ENCODE data around the gene RASA3.

The RASA3 gene

DNA sequence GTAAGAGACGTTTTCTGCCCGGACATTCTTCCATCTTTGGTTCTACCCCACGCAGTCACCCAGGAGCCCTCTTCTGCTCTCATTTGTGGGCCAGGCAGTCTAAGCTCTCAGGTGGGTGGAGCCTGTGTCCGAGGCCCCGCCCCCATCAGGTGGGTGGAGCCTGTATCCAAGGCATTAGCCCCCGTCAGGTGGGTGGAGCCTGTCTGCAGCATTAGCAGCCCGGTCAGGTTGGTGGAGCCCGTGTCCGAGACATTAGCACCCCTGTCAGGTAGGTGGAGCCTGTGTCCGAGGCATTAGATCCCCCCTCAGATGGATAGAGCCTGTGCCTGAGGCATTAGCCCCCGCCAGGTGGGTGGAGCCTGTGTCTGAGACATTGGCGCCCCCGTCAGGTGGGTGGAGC is 113.1 kb downstream of the RASA3 start:
- DNase-seq (ENCODE audit: low spot score) = no peak

DNA sequence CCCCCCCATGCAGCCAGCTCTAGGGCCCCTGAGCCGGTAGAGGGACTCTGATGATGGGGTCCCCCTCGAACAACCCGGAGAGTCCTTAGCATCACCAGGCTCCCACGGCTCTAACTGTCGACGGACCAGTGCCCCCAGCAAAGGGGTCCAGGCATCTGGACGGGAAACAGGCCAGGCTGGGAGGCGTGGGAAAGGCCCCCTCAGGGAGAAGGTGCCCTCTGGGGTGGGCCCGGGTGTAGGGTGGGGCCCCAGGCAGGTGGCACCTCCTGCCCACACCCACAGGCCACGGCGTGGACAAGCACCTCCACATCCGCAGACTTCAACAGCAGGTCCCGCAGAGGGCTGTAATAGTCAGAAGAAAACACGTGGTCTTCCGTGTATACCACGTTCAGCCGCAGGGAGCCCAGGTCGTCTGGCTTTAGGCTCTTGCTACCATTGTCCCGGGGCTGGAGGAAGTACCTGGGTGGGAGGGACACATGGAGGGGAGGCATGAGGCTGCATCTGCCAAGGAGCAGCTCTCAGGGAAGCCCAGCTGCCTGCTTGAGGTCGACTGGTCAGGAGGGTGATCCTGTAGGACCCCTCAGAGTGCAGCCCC is 113.9 kb downstream of the RASA3 start:
- DNase-seq (ENCODE audit: low spot score) = no peak

DNA sequence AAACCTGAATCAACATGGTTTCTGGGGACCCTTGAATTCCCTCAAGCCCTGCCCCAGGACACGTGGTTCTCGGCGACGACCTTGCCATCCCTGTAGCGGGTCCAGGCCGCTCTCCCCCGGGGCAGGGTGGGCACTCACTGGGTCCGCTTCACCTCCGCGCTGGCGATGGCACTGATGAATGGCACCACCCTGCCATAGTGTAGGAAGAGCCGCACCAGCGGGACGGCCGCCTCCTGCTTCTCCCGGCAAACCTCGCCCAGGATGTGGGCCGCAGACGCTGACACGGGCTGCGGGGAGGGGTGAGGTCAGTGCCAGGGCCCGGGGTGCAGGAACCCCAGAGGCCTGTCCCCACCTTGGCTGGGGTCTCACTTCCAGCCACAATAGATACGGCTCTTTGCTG is 114.5 kb downstream of the RASA3 start:
- DNase-seq (ENCODE audit: low spot score) = no peak

DNA sequence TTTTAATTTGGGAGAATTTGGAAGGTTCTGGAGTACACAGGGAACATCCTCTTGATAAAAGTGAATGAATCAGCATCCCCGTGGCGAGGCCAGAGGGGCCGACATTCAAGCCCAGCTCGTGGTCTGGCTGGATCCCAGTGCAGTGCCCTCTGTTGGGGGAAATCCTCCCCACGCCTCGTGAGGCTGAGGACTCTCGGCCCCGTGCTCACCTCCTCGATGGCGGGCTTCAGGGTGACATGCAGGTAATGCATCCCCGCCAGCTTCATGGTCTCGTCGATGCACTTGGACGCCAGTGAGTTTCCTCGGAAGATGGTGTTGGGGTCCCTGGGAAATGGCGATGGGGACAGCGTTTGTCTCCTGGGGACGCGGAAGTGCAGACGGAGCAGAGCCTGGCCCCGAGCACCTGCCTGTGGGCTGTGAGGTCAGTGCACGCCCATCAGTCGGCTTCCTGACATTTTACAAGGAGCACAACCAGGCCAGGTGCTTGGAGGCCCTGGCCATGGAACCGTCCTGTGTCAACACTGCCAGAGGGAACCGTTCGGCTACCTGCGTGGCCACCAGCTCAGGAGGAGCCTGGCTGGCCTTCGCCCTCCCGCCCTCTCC is 115.3 kb downstream of the RASA3 start:
- no peak for DNase-seq (ENCODE audit: low spot score)

DNA sequence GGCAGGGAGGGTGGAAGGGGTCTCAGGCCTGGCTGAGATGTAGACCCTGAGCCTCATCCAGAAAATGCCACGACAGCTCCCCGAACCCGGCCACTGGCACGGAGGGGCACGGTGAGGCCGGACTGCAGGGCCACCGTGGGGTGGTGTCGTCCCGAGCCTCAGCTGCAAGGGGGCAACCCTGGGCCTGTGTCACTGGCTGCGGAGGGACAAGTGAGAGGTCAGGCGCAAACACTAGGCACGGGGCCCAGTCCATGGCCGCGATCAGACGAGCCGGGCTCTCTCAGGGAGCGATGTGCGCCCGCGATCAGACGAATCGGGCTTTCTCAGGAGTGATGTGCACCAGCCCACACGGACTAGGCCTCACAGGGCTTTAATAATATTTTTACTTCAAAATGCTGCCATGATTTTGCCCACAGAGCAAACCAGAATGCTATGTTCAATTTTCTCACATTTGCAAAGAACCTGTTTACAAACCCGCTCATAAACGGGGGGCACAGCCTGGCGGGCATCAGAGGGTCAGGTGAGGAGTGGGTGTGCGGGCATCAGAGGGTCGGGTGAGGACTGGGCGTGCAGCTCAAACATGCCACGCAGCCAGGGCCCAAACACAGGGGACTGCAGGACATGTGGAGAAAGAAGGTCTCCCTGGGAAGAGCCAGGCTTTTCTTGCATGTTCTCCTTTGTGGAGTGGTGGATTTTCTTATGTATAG is 115.9 kb downstream of the RASA3 start:
- no peak for DNase-seq (ENCODE audit: low spot score)

DNA sequence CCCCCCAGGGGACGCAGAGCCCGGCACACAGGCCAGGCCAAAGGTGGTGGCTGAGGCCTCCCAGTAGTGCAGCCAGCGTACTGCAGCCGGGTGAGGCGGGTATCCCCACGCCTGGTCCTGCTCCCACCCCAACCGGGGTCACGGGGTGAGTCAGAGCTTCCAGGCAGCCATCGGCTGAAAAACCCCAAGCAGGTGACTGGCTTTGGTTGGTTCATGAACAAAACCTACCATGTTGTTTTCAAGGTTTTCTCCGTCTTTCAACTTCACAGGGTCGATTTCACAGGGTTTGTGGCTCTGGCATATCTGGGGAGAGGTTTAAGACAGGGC is 116.5 kb downstream of the RASA3 start:
- no peak for DNase-seq (ENCODE audit: low spot score)

DNA sequence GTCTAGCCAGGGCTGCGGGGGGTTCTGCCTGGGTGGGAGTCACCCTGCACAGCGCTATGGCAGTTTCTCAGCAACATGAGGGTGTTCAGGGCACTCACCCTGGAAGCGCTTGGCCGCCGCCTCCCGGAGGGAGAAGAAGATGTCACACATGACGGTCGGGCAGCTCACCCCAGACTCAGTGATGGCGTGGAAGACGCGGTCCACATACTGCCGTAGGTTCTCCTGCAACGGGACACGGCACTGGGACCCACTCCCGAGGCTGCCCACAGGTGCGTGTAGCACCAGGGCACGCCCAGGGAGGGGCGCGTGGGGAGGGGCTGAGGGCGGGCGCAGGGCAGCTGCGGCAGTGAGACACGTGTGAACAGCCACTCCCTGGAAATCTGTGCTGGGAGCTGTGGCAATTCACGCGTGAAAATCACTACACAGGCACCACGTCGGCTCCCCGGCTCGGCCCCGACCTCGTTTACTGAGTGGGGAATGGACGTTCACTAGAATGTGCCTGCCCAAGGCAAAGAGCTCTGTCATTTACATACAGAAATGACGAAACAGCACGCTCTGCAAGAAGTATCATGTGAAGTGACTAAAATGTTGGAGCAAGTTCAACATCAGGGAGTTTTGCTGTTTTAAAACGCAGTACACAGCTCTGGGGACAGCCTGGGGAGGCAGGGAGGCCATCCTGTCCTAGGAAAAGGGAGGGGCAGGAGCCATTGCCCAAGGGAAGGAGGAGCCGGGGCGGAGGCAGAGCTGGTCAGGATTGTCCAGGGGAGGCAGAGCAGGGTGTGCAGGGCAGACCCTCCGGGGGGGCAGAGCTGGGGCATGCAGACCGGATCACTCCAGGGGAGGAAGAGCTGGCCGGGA is 117.1 kb downstream of the RASA3 start:
- DNase-seq (ENCODE audit: low spot score) = no peak

DNA sequence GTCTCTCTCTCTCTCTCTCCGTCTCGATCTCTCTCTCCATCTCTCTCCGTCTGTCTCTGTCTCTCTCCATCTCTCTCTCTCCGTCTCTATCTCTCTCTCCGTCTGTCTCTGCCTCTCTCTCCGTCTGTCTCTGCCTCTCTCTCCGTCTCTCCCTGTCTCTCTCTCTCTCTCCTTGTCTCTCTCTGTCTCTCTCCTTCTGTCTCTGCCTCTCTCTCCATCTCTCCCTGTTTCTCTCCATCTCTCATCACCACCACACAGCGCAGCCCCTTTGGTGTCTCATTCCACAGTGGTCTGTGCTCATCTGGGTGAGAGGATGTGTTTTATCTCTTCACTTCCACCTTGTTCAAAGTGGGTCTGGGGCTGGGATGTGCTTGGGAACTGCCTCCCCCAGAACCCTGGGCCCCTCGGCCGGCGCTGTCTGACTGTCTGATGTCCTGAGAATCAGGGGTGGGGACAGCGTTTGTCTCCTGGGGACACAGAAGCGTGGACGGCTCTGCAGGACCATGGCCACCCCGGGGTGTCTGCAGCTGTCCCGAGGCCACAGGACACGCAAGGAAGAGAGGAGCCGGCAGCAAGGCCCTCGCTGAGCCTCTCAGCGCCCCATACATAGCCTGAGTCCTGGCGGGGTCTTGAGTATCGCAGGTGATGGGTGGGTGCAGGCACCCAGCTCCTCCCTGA is 118.3 kb downstream of the RASA3 start:
- DNase-seq (ENCODE audit: low spot score) = no peak

DNA sequence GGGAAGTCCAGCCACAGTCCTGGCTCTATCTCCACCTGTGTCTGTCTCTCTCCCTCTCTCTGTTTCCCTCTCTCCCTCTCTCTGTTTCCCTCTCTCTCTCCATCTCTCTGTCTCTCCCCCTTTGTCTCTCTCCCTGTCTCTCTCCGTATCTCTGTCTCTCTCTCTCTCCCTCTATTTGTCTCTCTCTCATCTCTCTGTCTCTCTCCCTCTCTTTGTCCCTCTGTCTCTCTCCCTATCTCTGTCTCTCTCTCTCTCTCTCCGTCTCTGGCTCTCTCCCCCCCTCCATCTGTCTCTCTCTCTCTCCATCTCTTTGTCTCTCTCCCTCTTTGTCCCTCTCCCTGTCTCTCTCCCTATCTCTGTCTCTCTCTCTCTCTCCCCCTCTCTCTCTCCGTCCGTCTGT is 119.1 kb downstream of the RASA3 start:
- no peak for DNase-seq (ENCODE audit: low spot score)

DNA sequence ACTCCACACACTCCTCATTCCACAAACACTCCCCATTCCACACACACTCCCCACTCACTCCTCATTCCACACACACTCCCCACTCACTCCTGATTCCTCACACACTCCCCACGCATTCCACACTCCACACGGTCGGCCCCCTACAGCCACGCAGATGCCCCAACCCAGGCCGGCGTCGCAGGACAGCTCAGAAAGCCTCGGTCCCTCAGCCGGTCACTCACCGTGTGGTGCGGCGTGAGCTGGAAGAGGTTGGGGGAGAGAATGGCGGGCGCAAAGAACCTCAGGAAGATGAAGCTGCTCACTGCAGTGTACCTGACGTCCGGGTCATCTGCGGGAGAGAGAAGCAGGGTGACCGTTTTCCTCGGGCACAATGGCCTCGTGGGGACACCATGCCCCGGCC is 119.5 kb downstream of the RASA3 start:
- DNase-seq (ENCODE audit: low spot score) = no peak

DNA sequence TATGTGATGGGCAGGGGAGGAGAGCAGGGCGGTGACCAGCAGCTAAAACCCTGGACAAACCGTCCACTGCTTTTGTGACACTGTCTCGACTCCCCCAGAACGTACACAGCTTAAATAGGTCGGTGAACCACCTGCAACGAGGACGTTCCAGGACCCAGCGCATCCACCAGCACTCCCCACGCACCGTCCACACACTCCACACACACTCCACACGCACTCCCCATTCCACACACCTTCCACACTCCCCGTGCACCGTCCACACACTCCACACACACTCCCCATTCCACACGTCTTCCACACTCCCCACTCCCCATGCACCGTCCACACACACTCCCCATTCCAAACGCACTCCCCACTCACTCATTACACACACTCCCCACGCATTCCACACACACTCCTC is 120.3 kb downstream of the RASA3 start:
- DNase-seq (ENCODE audit: low spot score) = no peak

DNA sequence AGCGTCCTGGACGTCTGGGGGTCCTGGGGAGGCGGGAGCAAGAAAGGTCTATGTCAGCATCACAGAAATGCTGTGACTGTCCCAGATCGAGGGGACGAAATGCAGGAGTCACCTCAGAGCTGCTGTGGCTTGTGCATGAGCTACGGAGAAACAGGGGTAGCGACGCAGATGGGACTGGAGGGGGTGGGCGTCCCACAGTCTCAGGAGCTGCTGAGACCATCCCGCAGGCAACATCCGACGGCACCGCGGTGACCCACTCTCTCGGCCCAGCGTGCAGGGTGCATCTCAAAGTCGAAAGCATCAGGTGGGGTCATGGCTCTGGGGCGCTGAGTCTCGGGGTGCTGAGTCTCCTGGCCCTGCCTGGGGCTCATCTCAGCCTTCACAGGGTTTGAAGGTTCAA is 121.2 kb downstream of the RASA3 start:
- no peak for DNase-seq (ENCODE audit: low spot score)

DNA sequence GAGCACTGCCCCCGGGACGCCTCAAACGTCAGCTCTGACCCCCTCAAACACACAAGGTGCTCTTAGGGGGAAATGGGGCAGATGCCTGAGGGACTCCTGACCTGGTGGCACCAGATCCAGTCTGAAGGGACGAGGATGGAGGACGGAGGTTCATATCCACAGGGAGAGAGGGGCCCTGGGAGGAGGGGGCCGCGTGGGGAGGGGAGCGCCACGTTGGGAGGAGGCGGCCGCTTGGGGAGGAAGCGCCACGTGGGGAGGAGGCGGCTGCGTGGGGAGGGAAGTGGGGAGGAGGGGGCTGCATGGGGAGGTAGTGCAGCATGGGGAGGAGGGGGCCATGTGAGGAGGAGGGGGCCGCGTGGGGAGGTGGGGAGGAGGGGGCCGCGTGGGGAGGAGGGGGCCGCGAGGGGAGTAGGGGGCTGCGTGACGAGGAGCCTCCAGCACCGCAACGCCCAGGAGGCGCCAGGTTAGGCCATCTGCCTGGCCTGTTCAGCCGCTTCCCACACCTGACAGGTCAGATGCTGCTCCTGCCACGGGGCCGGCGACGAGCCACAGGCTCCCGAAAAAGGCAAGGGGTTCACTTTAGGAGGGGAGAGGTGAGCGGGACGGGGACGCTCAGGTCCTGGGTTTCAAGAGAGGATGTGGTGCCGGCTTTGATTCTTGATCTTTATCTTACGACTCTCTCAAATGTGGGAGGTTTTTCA is 121.9 kb downstream of the RASA3 start:
- no peak for DNase-seq (ENCODE audit: low spot score)

DNA sequence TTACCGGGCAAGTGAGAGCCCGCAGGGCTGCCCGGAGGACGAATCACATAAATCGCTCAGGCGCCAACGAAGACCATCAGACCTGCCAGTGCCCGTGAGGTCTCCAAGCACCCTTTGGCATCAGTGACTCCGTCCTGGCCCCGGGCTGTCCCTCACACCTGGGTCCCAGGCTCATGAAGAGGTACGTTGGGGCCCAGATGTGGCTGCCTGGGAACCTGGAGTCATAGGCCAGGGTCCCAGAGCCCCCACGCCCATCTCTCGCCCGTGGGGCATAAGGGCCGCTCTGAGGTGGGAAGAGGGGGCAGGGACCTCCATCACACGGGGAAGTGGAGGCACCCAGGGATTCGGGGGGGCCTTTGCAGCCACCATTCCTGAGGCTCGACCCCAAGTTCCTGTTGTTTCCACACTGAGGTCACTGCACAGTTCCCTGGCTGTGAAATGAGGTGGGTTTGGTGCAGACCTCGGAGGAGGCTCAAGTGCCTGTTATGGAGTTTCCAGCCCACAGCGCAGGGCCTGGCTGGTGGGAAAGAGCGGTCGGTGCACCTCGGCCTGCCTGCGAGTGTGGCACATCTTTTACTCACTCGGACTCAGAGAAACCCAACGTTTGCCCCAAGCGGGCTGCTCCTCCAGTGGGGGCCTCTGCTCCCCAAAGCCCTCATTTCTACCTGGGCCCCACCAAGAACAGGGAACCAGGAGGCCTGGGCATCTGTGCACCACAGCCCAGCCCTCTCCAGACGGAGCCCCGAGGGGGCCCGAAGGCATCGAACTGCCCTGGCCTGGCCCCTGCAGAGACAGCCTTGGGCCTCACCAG is 122.6 kb downstream of the RASA3 start:
- no peak for DNase-seq (ENCODE audit: low spot score)

DNA sequence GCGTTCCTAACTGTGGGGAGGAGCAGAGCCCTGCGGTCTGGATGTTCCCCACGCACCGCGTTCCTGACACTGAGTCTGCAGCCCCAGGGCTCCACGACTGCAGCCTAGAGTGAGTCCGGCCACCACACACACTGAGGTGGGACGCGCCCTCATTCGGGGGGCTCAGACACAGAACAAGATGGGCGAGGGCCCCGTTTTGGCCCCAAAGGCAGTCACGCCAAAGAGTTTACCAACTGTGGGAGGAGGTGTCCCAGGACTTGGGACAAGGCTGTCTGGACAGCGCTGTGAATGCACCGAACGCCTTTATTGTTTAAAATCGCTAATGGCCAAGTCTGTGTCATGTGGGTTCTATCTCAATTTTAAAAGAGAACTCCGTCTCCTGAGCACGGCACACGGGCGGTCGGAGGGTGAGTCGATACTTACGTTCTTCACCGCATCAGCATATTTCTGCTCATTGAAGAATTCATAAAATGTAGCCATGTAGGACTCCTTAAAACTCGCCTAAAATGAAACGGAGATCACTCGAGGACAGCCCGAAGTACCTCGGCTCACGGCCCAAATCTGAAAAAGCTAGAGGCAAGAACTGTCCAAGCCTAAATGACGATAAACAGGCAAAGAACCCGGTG is 123.3 kb downstream of the RASA3 start:
- no peak for DNase-seq (ENCODE audit: low spot score)

DNA sequence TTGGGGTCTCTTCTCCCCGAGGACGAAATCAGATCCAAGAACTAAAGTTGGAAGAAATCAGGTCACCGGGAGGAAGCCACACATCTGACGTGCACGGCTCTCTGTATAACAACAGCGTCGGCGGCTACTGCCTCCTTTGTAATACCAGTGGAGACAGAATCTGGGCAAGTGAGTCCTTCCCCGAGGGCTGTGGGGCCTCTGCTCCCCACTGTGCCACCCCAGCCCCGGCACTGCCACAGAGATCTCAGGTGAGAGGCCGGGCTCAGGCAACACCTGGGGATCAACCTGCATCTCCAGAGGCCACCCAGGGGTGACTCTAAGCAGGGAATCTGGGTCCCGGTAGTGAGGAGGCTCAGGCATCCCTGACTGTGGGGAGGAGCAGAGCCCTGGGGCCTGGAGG is 124.9 kb downstream of the RASA3 start:
- DNase-seq (ENCODE audit: low spot score) = no peak

DNA sequence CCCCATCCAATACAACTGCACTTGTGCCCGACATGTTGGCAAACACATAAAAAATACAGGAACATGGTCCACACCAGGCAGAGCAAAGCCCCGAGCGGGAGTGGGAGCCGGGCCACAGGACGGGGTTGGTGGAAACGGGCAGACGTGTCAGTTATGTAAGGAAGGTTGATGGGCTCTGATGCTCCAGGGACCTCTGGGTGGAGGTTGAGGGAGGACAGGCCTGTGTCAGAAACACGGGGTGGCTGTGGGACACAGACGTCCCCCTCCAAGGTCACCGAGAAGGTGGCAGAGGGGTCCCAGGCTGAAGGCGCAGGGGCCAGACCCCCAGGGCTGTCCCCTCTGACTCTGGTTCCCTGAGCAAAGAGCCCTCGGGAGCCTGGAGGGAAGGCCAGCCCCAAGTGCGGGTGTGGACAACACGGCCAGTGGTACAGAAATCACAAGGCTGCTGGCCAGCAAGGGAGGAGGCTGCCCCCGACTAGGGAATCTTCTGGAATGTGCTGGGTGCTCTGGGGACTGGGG is 127.2 kb downstream of the RASA3 start:
- no peak for DNase-seq (ENCODE audit: low spot score)

DNA sequence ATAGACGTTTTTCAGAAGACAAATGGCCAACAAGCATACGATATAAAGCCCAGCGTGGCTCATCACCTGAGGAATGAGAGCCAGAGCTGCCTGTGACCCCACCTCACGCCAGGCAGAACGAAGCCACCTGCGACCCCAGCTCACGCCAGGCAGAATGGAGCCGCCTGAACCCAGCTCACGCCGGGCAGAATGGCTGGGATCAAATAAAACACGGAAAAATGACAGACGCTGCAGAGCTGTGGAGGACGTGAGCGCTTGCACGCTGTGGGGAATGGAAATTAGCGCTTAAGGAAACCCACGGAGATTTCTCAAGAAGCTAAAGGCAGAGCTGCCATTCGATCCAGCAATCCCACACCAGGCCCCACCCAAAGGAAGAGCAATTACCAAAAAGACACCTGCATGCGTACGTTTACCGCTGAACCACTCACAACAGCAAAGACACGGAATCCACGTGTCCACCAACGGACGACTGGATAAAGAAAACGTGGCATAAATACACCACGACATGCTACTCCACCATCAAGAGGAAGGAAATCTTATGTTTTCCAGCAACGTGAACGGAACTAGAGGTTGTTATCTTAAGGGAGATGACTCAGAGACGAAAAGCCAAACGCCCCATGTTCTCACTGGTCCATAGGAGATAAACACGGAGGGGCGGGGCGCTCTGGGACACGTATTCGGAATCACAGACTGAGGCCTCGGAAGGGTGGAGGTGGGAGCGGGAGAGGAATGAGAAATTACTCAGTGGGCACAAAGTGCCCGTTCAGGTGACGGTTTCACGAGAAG is 127.8 kb downstream of the RASA3 start:
- DNase-seq (ENCODE audit: low spot score) = no peak

DNA sequence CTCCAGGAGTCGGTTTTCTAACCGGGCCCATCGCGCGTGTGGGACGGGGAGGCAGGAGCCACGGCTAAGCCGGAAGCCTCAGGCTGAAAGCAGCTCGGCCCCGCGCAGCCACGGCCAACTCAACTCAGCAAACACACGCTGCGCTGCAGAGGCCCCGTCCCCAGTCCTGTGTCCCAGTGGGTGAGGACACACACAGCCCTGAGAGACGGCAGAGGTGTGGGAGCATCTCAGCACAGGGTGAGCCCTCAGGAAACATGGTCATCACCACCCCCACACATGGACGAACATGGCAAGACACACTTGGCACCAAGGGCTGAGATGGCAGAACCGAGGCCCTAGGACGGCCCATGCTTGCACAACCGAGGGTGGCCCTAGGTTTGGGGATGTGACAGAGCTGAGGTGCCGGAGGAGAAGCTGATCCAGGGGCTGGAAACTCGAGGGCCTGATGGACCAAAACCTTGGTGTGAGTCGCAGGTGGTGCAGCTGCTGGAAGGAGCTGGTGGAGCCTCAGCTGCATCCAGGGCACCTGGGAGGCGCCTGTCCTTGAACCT is 129.6 kb downstream of the RASA3 start:
- no peak for DNase-seq (ENCODE audit: low spot score)

All from SW480 (cell line).